ENCODE results near the gene ERG.
A peak's percentile ranks its signal among the peaks of the same experiment; 100 is the strongest.

ERG gene

DNA sequence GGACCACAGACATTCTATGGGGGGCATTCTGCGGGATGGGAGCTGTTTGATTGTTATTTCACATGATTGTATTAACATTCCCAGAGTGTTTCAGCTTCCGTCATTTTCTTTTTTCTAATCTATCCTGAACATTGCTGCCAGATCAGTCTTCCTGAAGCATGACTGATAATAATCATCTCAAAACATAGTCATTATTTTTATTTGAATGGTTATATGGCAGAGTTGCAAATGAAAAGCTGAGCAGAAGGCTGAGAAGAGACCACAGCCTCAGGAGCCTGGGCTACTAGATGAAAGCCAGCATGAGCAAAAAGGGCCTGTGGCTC is 109.0 kb downstream of the ERG start:
- DNase-seq (ENCODE audit: low read depth): no peak

DNA sequence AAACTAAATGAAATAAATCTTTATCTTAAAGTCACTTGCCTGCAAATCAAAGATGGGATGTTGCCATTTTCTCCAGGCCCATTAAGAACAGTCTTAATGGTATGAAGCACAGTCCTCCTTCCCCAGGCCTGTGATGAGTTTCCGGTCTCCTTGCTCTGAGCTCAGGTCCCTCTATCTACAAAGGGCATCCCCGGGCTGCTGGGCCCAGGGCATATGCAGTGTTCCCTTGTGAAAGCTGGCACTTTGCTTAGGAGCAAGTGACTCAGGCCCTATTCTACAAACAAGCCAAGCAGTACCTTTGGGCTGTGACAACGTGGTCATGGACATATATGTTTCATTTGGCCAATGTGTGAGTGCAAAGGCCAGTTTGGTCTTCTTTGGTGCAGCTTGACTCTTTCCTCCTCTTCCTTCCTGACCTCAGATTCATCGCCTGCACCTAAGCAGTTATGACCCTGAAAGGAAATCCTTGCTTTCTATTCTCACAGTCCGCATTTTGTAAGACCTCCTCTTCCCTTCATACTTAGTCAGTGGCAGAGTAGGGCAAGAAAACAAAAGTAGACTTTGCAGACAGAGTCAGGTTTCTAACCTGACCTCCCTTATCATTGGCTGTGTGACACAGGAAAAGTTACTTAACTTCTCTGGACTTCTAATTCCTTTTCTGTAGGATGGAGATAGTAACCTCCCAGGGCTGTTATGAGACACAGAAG is 109.5 kb downstream of the ERG start:
- no peak for DNase-seq (ENCODE audit: low read depth)

- no peak for DNase-seq (ENCODE audit: low read depth)
Measured at GRCh38 chr21:38388203-38388602, 110.1 kb downstream of the ERG start.

DNA sequence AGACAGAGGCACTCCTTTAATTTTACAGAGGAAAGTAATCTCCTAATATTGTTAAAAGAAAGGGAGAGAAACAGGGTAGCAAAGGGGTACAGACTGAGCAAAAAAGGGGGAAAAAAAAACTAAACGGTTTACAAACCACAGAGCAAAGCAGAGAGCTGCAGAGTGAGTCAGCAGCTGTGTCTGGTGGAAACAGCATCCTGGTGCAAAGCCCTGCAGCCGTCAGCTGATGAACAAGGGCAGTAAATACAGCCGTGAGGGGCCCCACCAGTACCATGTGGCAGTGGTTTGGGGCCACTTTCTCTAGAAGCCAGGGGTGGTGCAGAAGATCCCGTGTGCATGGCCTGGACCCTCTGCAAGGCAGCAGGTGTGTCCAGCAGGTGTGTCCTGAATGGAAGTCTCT is 111.3 kb downstream of the ERG start:
- DNase-seq (ENCODE audit: low read depth): peak; percentile 38

DNA sequence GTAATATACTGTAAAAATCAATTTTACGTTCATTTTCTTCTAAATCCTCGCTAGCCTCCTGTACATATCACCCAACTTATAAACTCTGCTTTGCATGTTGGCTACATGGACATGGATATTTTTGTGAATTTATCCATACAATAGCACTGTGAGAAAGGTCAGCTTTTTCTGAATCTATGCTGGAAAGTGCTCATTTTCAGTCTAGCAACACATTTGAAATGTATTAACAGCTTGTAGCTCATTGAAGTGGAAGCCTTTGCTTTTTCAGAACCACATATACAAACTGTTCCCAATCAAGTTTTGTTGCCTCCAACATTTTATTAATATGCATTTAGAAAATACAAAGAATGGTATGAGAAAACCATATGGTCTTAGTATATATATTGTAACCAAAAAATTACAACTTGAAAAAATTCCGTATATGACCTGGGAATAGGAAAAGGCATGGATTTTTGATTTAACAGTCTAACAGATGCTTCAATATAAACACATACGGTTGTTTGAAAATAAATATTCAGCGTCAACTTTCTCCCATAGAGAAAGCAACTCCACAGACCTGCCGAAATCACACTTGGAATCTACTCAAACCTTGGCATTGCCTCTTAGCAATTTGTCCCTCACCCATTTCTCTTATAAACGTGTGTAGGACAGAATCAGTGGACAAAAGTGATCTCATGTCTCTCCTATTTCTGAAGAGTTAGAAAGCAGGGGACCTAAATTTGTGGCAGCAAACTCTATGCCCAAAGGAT is 112.7 kb downstream of the ERG start:
- DNase-seq (ENCODE audit: low read depth): no peak

DNA sequence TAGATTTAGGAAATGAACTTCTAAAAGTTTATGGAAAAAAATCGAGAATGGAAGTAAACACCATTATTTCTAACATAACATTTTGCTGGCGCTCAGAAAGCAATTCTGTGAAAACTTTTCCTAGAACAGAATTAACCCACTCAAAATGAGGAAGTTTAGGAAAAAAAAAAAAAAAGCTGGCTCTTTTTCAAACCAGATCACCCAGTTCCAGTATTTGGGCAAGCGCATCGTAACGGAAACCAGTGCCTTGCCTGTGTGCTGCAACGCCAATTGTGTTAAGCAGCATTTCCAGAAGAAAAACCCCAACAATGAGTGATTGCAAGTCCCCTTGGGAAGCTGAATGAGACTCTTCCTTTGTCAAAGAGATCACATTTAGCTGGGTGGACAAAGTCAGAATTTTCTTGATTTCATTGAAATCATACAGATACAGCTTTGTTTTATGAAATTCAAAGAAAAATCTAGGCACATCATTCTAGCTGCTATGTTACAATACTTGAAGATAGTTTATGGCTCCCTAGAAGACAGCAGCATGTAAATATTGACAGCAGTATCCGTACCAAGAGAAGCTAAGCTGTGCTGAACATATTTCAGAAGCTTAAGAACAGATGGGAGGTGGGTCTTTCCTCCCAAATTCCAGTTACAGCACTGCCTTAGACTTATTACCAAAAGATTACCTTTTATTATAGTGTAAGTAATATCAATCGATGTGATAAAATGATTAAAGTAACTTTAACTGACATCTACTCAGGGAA is 113.4 kb downstream of the ERG start:
- DNase-seq (ENCODE audit: low read depth): no peak

GRCh38 chr21:38384238-38384560 is 114.1 kb downstream of the ERG start:
- DNase-seq (ENCODE audit: low read depth): no peak

- DNase-seq (ENCODE audit: low read depth): no peak
Measured at GRCh38 chr21:38383411-38384237, 114.7 kb downstream of the ERG start.

DNA sequence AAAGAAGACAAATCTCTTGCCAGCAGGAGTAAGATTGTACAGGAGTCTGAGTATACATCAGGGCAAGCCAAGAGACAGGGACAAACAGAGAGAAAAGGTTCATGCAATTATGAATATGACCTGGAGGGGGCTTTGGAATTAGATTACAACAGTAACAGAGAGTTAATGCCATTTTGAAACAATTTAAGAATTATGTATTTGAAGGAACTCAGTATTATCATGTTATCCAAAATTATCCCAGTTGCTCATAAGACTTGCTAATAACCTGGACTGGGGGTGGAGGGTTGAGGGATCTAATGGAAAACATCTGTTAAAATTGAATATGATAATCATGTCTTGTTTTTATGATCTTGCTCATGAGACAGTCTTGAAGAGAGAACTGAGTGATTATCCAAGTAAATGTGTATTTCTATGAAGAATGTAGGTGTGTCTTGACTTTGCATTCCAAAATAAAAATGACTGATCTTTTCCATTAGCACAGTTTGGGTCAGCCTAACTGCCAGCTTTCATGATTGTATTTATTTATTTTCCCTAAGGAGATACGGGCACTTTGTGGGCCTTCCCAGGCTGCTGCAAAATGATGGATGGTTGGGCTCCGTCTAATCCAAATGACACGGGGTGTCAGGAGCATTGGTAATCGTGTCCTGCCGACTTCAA is 117.7 kb downstream of the ERG start:
- peak; percentile 53 for DNase-seq (ENCODE audit: low read depth)

GRCh38 chr21:38379147-38379546 is 119.1 kb downstream of the ERG start:
- peak; percentile 11 for DNase-seq (ENCODE audit: low read depth)

DNA sequence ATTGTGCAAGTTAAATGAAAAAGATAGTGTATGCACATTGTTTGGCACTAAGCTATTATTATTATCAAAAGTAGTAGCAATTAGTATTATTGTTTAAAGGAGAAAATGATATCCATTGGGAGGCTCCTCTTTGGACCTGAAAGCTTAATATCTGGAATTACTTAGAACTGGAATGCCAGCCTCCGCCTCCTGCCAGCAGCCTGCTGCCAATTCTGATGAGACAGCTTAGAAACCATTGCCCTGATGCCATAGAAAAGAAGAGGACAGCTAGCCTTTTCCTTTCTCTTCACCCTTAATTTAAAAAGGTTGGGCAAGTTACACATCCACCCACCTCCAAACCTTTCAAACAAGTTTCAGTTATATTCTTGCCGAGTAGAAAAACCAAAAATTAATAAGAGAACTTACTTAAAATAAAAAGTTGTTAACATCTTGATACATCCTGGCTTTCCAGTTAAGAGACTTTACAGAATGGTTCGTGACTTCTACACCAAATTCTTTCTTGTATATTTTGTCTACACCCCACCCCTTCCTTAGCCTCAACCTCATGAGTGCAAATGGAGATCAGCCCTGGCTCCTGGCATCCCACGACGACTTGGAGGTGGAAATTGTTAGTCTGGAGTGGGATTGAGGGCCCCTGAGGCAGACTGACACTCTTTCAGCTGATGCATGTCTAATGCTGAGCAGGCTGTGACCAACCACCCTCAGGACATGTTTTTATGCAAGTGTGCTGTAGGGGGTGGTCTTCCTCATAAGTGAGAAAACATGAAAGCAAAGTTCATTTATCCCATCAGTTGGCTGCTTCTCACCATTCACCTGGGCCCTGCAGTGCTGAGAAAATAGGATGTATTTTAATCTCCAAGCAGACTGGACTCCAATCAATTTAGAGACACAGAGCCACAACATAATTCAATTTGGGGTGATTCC is 120.8 kb downstream of the ERG start:
- DNase-seq (ENCODE audit: low read depth): peak; percentile 45

- DNase-seq (ENCODE audit: low read depth): no peak
Measured at GRCh38 chr21:38376693-38377092, 121.6 kb downstream of the ERG start.

DNA sequence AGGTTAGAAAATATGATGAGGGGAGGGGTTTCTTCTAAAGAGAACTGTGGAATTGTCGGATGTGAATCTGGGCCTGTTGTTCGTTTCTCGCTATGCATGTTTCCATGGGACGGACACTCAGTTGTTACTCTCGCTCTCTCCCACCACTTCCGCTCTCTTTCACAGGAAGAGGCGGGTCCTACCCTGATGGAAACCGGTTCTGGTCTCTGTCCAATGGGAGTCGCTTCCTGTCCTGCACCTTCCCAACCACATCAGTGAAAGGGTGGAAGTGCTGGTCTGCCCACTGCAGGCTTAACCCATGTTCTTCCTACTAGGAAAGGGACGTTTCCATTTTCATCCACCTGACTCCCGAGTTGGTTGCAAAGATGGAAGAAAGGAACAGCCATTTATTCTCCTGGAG is 122.0 kb downstream of the ERG start:
- DNase-seq (ENCODE audit: low read depth): no peak

- DNase-seq (ENCODE audit: low read depth): no peak
Measured at GRCh38 chr21:38367646-38368045, 130.6 kb downstream of the ERG start.

DNA sequence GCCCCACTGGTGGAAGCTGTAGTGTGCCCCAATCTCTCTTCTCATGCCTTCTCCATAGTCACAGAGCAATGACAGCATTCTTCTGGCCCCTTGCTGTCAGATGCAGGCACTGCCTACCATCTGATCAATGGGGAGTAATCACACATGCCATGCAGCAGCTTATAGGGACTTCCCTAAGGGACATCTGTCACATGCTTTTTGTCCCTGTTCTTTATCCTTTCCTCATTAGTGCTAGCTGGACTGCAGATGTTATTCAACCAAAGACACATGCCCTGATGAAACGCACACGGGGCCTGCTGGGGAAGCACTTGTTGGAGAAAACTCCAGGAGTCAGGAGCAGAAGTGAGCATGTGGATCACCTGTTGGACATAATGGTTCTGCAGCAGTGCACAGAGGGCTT is 132.8 kb downstream of the ERG start:
- no peak for DNase-seq (ENCODE audit: low read depth)

DNA sequence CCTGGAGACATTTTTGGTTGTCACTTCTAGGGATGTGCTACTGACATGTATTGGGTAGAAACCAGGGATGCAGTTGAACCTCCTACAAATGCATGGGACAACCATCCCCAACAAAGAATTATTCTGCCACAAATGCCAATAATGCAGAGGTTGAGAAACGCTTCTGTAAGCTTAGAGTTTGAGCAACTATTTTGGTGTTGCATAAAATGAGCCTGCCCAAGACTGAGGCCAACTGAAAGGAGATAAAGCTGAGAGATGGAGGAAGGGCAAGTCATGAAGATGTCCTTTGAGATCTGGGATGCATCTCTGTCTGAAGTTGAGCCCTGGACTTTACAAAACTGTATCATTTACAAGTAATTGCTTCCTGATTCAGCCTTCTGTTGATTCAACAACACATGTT is 134.6 kb downstream of the ERG start:
- DNase-seq (ENCODE audit: low read depth): no peak

DNA sequence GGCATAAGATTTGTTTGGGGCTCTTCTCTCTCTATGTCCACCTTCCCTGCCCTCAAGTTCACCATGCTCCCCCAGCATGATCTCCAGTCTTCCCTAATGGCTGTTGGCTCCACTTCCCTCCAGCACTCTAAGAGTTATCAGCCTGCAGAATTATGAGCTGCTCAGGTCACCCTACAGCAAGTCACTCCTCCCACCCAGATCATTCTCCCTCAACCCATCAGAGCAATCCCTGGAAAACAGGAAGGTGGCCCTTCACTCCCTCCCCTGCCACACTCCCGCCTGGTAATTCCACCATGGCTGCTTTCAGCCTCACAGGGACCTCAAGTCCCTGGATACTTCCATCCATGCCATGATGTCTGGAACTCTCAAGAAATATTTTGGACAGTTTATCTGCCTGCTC is 137.0 kb downstream of the ERG start:
- DNase-seq (ENCODE audit: low read depth): no peak

- DNase-seq (ENCODE audit: low read depth): no peak
Measured at GRCh38 chr21:38359835-38360234, 138.4 kb downstream of the ERG start.

- no peak for DNase-seq (ENCODE audit: low read depth)
Measured at GRCh38 chr21:38359090-38359489, 139.2 kb downstream of the ERG start.

DNA sequence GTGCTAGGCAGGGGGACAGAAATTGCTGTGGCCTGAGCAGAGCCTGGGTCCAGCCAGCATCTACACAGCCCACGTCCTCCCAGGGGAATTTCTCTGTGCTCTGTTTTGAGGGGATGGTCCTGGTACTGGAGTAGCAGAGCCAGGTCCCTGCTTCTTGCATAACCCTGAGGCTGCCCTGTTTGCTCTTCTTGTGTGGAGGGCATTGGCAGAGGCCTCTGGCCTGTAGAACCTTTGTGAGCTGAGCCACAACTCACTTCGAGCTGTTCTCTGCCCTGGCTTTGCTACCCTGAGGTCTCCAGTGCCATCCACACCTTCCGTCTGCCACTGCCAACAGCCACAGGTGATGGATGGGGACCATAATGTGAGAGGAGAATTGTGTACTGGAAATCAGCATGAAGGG is 139.6 kb downstream of the ERG start:
- no peak for DNase-seq (ENCODE audit: low read depth)

- no peak for DNase-seq (ENCODE audit: low read depth)
Measured at GRCh38 chr21:38358098-38358497, 140.2 kb downstream of the ERG start.
